HepG2 (cell line): ENCODE data around the gene NUDT22. TPM values are rescaled to one million over a fixed set of nuclear protein-coding genes. Genes with fewer than 3 reads are reported as not detected.

Source experiments
- BORCS8-MEF2B ChIP-seq: sonication (generic); formaldehyde crosslinking; IDR thresholded peaks from 2 replicates; pipeline ENCODE4 v1.8.0; 2022; ENCODE audit warnings: mild to moderate bottlenecking, missing genetic modification reagents
- BRD4 ChIP-seq: sonication (generic); formaldehyde crosslinking; IDR thresholded peaks from 2 replicates; pipeline ENCODE4 v1.4.0; 2020; ENCODE audit warnings: missing genetic modification reagents
- EED ChIP-seq: sonication (generic); formaldehyde crosslinking; IDR thresholded peaks from 2 replicates; pipeline ENCODE4 v1.5.0; 2020; ENCODE audit warnings: mild to moderate bottlenecking, missing genetic modification reagents
- FOXP1 ChIP-seq, 2 experiments: fragments of 450-650 bp in 1 of 2; IDR thresholded peaks; 2 replicates each; pipeline ENCODE4 v1.6.1; 2017 to 2018; ENCODE audit warnings: antibody characterized with exemption in 1 of 2
- HNF4A ChIP-seq: sonication (generic); formaldehyde crosslinking; IDR thresholded peaks from 2 replicates; pipeline ENCODE4 v1.4.0; 2020; ENCODE audit warnings: missing genetic modification reagents
- HOXA7 ChIP-seq: sonication (generic); formaldehyde crosslinking; IDR thresholded peaks from 2 replicates; pipeline ENCODE4 v1.8.1; 2022; ENCODE audit warnings: mild to moderate bottlenecking, missing genetic modification reagents, moderate library complexity
- KLF13 ChIP-seq: sonication (generic); formaldehyde crosslinking; IDR thresholded peaks from 2 replicates; pipeline ENCODE4 v1.4.0; 2020; ENCODE audit warnings: mild to moderate bottlenecking, missing genetic modification reagents
- LCORL ChIP-seq, 2 experiments: fragments of 450-650 bp in 1 of 2; sonication (generic) in 1 of 2; formaldehyde crosslinking in 1 of 2; IDR thresholded peaks; 2 replicates each; pipeline versions ENCODE4 v1.5.0 to v1.6.1; 2017 to 2020; ENCODE audit warnings: antibody characterized with exemption in 1 of 2, missing genetic modification reagents in 1 of 2
- MATR3 ChIP-seq: sonication (generic); formaldehyde crosslinking; IDR thresholded peaks from 2 replicates; pipeline ENCODE4 v1.4.0; 2020; ENCODE audit warnings: missing genetic modification reagents
- NFKBIZ ChIP-seq: IDR thresholded peaks from 2 replicates; pipeline ENCODE4 v1.6.1; 2018; ENCODE audit warnings: missing genetic modification reagents, missing compliant biosample characterization
- NKX3-1 ChIP-seq: sonication (generic); formaldehyde crosslinking; IDR thresholded peaks from 2 replicates; pipeline ENCODE4 v1.5.0; 2020; ENCODE audit warnings: missing genetic modification reagents
- PHF20 ChIP-seq: sonication (generic); formaldehyde crosslinking; IDR thresholded peaks from 2 replicates; pipeline ENCODE4 v1.5.0; 2020; ENCODE audit warnings: mild to moderate bottlenecking, missing genetic modification reagents
- RARG ChIP-seq: sonication (generic); formaldehyde crosslinking; IDR thresholded peaks from 2 replicates; pipeline ENCODE4 v1.4.0; 2020; ENCODE audit warnings: low read depth, mild to moderate bottlenecking, missing genetic modification reagents
- SMARCE1 ChIP-seq: fragments of 450-650 bp; IDR thresholded peaks from 2 replicates; pipeline ENCODE4 v1.6.1; 2017; ENCODE audit warnings: borderline replicate concordance
- SNAI1 ChIP-seq: sonication (generic); formaldehyde crosslinking; IDR thresholded peaks from 2 replicates; pipeline ENCODE4 v1.5.0; 2020; ENCODE audit warnings: mild to moderate bottlenecking, missing genetic modification reagents, borderline replicate concordance
- ZNF143 ChIP-seq: sonication (generic); formaldehyde crosslinking; IDR thresholded peaks from 2 replicates; pipeline ENCODE4 v1.4.0; 2020; ENCODE audit warnings: missing genetic modification reagents
- ZNF232 ChIP-seq: sonication (generic); formaldehyde crosslinking; IDR thresholded peaks from 2 replicates; pipeline ENCODE4 v1.4.0; 2020; ENCODE audit warnings: missing genetic modification reagents, borderline replicate concordance
- ZNF264 ChIP-seq: sonication (generic); formaldehyde crosslinking; IDR thresholded peaks from 2 replicates; pipeline ENCODE4 v1.4.0; 2020; ENCODE audit warnings: missing genetic modification reagents
- ZNF530 ChIP-seq: sonication (generic); formaldehyde crosslinking; IDR thresholded peaks from 2 replicates; pipeline ENCODE4 v1.5.0; 2020; ENCODE audit warnings: low read depth, mild to moderate bottlenecking, missing genetic modification reagents
- ZNF607 ChIP-seq: sonication (generic); formaldehyde crosslinking; IDR thresholded peaks from 2 replicates; pipeline ENCODE4 v1.5.1; 2020; ENCODE audit warnings: missing genetic modification reagents, mild to moderate bottlenecking, borderline replicate concordance
- ZNF746 ChIP-seq: sonication (generic); formaldehyde crosslinking; IDR thresholded peaks from 2 replicates; pipeline ENCODE4 v1.8.0; 2022; ENCODE audit warnings: mild to moderate bottlenecking, missing genetic modification reagents
- polyA plus RNA-seq, 8 experiments: library from polyadenylated mRNA; depleted of rRNA in 3 of 8; stranded (reverse) in 7 of 8; unstranded in 1 of 8; fragments of >200 nt; fragmentation: Illumina TruSeq in 4 of 8; extraction: Trizol in 4 of 8; gene quantifications; 2 replicates each; pipeline versions ENCODE4 v1.2.1 to v1.2.3, GENCODE V29; 2011 to 2016; ENCODE audit warnings: low read depth in 4 of 8, missing spikeins in 1 of 8, mixed read lengths in 1 of 8; ENCODE audit not compliant: insufficient read depth in 1 of 8
- total RNA-seq, 5 experiments: library from RNA; depleted of rRNA; stranded (reverse); fragments of >200 nt; fragmentation: Illumina TruSeq; extraction: Trizol; gene quantifications; 2 replicates each; pipeline ENCODE4 v1.2.3, GENCODE V29; 2016; ENCODE audit warnings: low read depth in 1 of 5
- TF ChIP-seq, protein P1 (sequence below): sonication (generic); formaldehyde crosslinking; IDR thresholded peaks from 2 replicates; pipeline ENCODE4 v1.5.0; 2020; ENCODE audit warnings: mild to moderate bottlenecking, missing genetic modification reagents, borderline replicate concordance
- TF ChIP-seq, protein P2 (sequence below): sonication (generic); formaldehyde crosslinking; IDR thresholded peaks from 2 replicates; pipeline ENCODE4 v1.5.0; 2020; ENCODE audit warnings: mild to moderate bottlenecking, missing genetic modification reagents, moderate library complexity
- TF ChIP-seq, protein P3 (sequence below): sonication (generic); formaldehyde crosslinking; IDR thresholded peaks from 2 replicates; pipeline ENCODE4 v1.5.0; 2020; ENCODE audit warnings: missing genetic modification reagents

The NUDT22 gene
- total and polyA plus RNA-seq, 2 of the 13 experiments (the other 11 are each of a cell fraction or from before 2014, with no cell fraction given): 33.5 to 39.8 TPM

DNA sequence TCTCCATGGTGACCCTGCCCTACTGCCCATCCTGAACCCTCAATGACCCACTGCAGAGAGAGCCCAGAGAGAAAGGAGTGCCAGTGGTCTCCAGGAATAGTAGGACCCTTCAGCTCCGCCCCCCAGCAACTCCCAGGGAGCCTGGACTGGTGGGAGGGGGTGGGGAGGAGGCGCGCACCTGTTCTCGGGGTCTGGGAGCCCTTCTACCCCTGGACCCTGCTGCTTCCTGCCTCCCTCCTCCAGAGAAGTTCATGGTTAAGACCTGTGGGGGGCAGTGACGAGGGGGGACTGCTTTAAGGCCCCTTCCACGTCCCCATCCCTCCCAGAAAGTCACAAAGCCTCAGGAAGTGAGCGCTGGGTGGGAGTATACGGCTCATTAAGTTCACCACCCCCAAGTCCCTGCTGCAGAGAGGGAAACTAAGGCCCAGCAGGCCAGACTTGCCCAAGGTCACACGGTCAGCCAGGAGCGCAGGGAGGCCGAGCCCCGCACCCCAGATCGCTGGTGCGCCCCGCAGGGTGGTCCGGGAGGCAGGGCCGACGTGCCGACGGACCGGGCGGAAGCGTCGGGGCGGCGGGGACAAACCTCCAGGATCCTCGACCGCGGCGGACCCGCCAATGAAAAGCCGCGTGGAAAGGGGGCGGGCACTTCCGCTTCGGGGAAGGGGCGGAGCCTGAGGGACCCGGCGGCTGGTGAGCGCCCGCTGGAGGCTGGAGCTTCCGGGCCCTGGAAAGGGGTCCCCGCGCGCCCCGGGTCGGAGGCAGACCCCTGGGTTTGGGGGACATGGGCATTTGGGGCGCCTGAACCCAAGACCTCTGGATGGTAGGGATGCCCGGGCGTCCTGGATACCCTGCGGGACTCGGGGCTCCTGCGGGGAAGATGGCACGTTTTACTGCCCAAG is at the start of gene NUDT22, which contains the start of gene TRPT1 (continued):
- no peak for TF ChIP-seq ZNF232 (CRISPR knock-in tag)
- TF ChIP-seq SNAI1 (CRISPR knock-in tag): no peak
- TF ChIP-seq EED (CRISPR knock-in tag): no peak
- TF ChIP-seq HOXA7: no peak
- TF ChIP-seq ZNF143 (CRISPR knock-in tag): 0 out of 2 replicates have a peak, but pooled peaks have one; percentile 26
- TF ChIP-seq ZNF264: 0 out of 2 replicates have a peak, but pooled peaks have one; percentile 6
- TF ChIP-seq, protein P1, sequence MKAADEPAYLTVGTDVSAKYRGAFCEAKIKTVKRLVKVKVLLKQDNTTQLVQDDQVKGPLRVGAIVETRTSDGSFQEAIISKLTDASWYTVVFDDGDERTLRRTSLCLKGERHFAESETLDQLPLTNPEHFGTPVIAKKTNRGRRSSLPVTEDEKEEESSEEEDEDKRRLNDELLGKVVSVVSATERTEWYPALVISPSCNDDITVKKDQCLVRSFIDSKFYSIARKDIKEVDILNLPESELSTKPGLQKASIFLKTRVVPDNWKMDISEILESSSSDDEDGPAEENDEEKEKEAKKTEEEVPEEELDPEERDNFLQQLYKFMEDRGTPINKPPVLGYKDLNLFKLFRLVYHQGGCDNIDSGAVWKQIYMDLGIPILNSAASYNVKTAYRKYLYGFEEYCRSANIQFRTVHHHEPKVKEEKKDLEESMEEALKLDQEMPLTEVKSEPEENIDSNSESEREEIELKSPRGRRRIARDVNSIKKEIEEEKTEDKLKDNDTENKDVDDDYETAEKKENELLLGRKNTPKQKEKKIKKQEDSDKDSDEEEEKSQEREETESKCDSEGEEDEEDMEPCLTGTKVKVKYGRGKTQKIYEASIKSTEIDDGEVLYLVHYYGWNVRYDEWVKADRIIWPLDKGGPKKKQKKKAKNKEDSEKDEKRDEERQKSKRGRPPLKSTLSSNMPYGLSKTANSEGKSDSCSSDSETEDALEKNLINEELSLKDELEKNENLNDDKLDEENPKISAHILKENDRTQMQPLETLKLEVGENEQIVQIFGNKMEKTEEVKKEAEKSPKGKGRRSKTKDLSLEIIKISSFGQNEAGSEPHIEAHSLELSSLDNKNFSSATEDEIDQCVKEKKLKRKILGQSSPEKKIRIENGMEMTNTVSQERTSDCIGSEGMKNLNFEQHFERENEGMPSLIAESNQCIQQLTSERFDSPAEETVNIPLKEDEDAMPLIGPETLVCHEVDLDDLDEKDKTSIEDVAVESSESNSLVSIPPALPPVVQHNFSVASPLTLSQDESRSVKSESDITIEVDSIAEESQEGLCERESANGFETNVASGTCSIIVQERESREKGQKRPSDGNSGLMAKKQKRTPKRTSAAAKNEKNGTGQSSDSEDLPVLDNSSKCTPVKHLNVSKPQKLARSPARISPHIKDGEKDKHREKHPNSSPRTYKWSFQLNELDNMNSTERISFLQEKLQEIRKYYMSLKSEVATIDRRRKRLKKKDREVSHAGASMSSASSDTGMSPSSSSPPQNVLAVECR (CRISPR knock-in tag): peak; percentile 84; the same call in 1 of the 2 replicates
- TF ChIP-seq, protein P2, sequence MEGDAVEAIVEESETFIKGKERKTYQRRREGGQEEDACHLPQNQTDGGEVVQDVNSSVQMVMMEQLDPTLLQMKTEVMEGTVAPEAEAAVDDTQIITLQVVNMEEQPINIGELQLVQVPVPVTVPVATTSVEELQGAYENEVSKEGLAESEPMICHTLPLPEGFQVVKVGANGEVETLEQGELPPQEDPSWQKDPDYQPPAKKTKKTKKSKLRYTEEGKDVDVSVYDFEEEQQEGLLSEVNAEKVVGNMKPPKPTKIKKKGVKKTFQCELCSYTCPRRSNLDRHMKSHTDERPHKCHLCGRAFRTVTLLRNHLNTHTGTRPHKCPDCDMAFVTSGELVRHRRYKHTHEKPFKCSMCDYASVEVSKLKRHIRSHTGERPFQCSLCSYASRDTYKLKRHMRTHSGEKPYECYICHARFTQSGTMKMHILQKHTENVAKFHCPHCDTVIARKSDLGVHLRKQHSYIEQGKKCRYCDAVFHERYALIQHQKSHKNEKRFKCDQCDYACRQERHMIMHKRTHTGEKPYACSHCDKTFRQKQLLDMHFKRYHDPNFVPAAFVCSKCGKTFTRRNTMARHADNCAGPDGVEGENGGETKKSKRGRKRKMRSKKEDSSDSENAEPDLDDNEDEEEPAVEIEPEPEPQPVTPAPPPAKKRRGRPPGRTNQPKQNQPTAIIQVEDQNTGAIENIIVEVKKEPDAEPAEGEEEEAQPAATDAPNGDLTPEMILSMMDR: peak; percentile 65
- peak; percentile 75 for TF ChIP-seq PHF20 (CRISPR knock-in tag)
- no peak for TF ChIP-seq BRD4 (CRISPR knock-in tag)
- no peak for TF ChIP-seq MATR3 (CRISPR knock-in tag)
- peak; percentile 77 for TF ChIP-seq BORCS8-MEF2B (CRISPR knock-in tag)
- TF ChIP-seq FOXP1 (IDR thresholded peaks at IDR 0.05): no peak
- TF ChIP-seq FOXP1 (CRISPR knock-in tag; IDR thresholded peaks at IDR 0.05): no peak
- no peak for TF ChIP-seq HNF4A (CRISPR knock-in tag)
- TF ChIP-seq ZNF746: peak; percentile 45
- TF ChIP-seq, protein P3, sequence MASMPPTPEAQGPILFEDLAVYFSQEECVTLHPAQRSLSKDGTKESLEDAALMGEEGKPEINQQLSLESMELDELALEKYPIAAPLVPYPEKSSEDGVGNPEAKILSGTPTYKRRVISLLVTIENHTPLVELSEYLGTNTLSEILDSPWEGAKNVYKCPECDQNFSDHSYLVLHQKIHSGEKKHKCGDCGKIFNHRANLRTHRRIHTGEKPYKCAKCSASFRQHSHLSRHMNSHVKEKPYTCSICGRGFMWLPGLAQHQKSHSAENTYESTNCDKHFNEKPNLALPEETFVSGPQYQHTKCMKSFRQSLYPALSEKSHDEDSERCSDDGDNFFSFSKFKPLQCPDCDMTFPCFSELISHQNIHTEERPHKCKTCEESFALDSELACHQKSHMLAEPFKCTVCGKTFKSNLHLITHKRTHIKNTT (CRISPR knock-in tag): no peak
- TF ChIP-seq ZNF607 (CRISPR knock-in tag): 0 out of 2 replicates have a peak, but pooled peaks have one; percentile 52
- no peak for TF ChIP-seq SMARCE1
- no peak for TF ChIP-seq LCORL (IDR thresholded peaks at IDR 0.05)
- TF ChIP-seq LCORL (CRISPR knock-in tag; IDR thresholded peaks at IDR 0.05): peak; percentile 8; the same call in 1 of the 2 replicates
- TF ChIP-seq NFKBIZ: peak; percentile 68; the same call in 1 of the 2 replicates
- no peak for TF ChIP-seq KLF13
- no peak for TF ChIP-seq ZNF530 (CRISPR knock-in tag)
- TF ChIP-seq NKX3-1 (CRISPR knock-in tag): peak; percentile 79; the same call in 1 of the 2 replicates
- TF ChIP-seq RARG (CRISPR knock-in tag): no peak
